Measurements from ENCODE around the gene CROCC.
"Not testable (repeated sequence)": the region's sequence is repeated elsewhere in the genome, so short reads cannot be mapped to it uniquely, and the experiment has no call there.

Gene CROCC

GRCh38 chr1:16898298-16898697 lies 23.4 kb upstream of the CROCC start:
- DNase-seq: not testable (repeated sequence)

GRCh38 chr1:16899020-16899419 lies 22.7 kb upstream of the CROCC start:
- DNase-seq: not testable (repeated sequence)

GRCh38 chr1:16900751-16901150 lies 21.0 kb upstream of the CROCC start:
- DNase-seq: no peak

GRCh38 chr1:16901371-16901770 lies 20.4 kb upstream of the CROCC start:
- DNase-seq: peak in 1 of 2 donors; percentile 35

- DNase-seq: no peak
Measured at GRCh38 chr1:16903054-16903453, 18.7 kb upstream of the CROCC start.

GRCh38 chr1:16903458-16903796 lies 18.3 kb upstream of the CROCC start:
- DNase-seq: no peak

- peak; percentile 99 to 100 for DNase-seq
Measured at GRCh38 chr1:16904560-16905109, 17.1 kb upstream of the CROCC start.

GRCh38 chr1:16905110-16905867 lies 16.4 kb upstream of the CROCC start:
- peak; percentile 57 to 61 for DNase-seq

GRCh38 chr1:16905868-16906702 lies 15.6 kb upstream of the CROCC start:
- DNase-seq: no peak

GRCh38 chr1:16906873-16907272 lies 14.9 kb upstream of the CROCC start:
- DNase-seq: no peak

GRCh38 chr1:16907870-16908758 lies 13.6 kb upstream of the CROCC start:
- DNase-seq: no peak

GRCh38 chr1:16911851-16912721 lies 9.6 kb upstream of the CROCC start:
- not testable (repeated sequence) for DNase-seq

- DNase-seq: not testable (repeated sequence)
Measured at GRCh38 chr1:16912742-16913141, 9.0 kb upstream of the CROCC start.

- DNase-seq: no peak
Measured at GRCh38 chr1:16913181-16913832, 8.4 kb upstream of the CROCC start.

GRCh38 chr1:16913833-16914662 lies 7.7 kb upstream of the CROCC start:
- DNase-seq: peak; percentile 96

- not testable (repeated sequence) for DNase-seq
Measured at GRCh38 chr1:16914928-16915626, 6.7 kb upstream of the CROCC start.

- DNase-seq: no peak
Measured at GRCh38 chr1:16915627-16915973, 6.1 kb upstream of the CROCC start.

- DNase-seq: not testable (repeated sequence)
Measured at GRCh38 chr1:16916036-16916880, 5.5 kb upstream of the CROCC start.

- DNase-seq: no peak
Measured at GRCh38 chr1:16918371-16918770, 3.4 kb upstream of the CROCC start.

Data from CD4-positive, alpha-beta T cell treated with Interleukin-1 beta for 1 hour (primary cell).